Suprapubic skin (tissue), 3 donors: ENCODE measurements around the gene GPATCH4.

Experiments used
- CTCF ChIP-seq, 2 donors: fragments of 200-600 bp in 1 of 2; fragments of 450-650 bp in 1 of 2; sonication (generic) in 1 of 2; IDR thresholded peaks; one replicate each; pipeline ENCODE4 v1.5.1; 2016 to 2019; ENCODE audit warnings: antibody characterized with exemption in 2 of 2, mild to moderate bottlenecking in 1 of 2, moderate library complexity in 1 of 2
- POLR2AphosphoS5 ChIP-seq, 3 donors: sonication (generic); formaldehyde crosslinking; IDR thresholded peaks; one replicate each; pipeline ENCODE4 v1.6.1; 2017; ENCODE audit warnings: antibody characterized with exemption in 3 of 3

DNA sequence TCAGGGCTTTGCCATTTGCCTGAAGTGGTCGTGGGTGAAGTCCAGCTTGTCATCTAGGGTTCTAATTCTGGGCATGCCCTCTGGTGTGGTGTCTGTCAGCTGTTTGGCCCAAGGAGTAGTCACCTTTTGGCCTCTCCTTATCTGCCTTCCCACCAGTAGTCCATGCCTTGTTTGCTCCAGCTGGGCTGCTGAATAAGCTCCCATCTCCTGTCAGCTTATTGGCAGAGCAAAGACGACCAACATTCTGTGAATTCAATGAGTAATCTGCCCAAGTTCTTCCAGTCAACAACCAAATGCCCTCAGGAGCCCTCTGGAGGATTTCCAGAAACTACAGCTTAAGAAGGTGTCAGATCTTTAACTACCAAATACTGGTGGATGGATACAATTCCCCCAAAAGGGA, 47.7 kb upstream of the GPATCH4 start:
- no peak for TF ChIP-seq POLR2AphosphoS5 (IDR thresholded peaks at IDR 0.05)
- TF ChIP-seq CTCF (IDR thresholded peaks at IDR 0.05) = no peak
